ENCODE measurements around the gene RAB5A. TPM values are rescaled to one million over a fixed set of nuclear protein-coding genes. Genes with fewer than 3 reads are reported as not detected.

Gene RAB5A
- 39.1 to 65.0 TPM (median 42.7 TPM) in 5 replicates for total RNA-seq (2022; extraction: Qiagen RNA extraction; ENCODE audit: low read depth)

GRCh38 chr3:19946832-19947548 is at the start of gene RAB5A:
TSS of gene RAB5A (plus strand) at chr3:19947097. CDS start at chr3:19950899, 3,802 bp downstream.

GRCh38 chr3:19934098-19934566 is 12.8 kb upstream of the RAB5A start, which contains the start of gene EFHB:
TSS of gene EFHB (minus strand) at chr3:19934217. CDS start at chr3:19934018, 199 bp downstream.

GRCh38 chr3:20012164-20012563 is 65.3 kb downstream of the RAB5A start, which contains the start of gene PP2D1:
TSS of gene PP2D1 (minus strand) at chr3:20012264. CDS start at chr3:20012072, 192 bp downstream.

Other genes with a start within 250 kb of the RAB5A start
- gene EFHB, start 12.9 kb upstream of the RAB5A start, total RNA-seq (2022; extraction: Qiagen RNA extraction; ENCODE audit: low read depth) = 0.37 to 1.1 TPM (median 0.41 TPM) in 5 replicates
- not detected in 5 replicates for gene PP2D1, start 65.2 kb downstream of the RAB5A start, total RNA-seq (2022; extraction: Qiagen RNA extraction; ENCODE audit: low read depth)
- gene KAT2B, start 93.3 kb downstream of the RAB5A start, total RNA-seq (2022; extraction: Qiagen RNA extraction; ENCODE audit: low read depth) = 4.3 to 7.7 TPM (median 4.9 TPM) in 5 replicates
- gene SGO1, start 239.1 kb downstream of the RAB5A start, total RNA-seq (2022; extraction: Qiagen RNA extraction; ENCODE audit: low read depth) = 14.8 to 19.4 TPM (median 15.6 TPM) in 5 replicates